G401.6 (cell line): ENCODE data around the gene DOCK2.
"Not testable (repeated sequence)": the region's sequence is repeated elsewhere in the genome, so short reads cannot be mapped to it uniquely, and the experiment has no call there.

Source experiments
- FAIRE-seq: peaks from 2 replicates; lab custom pipeline; 2012; peaks lifted over from hg19 to GRCh38; lab: Jason Lieb, UNC

Gene DOCK2

GRCh38 chr5:169756071-169756765, 119.1 kb downstream of the DOCK2 start:
- FAIRE-seq: no peak

- FAIRE-seq: no peak
Observed at GRCh38 chr5:169757016-169757415, 119.9 kb downstream of the DOCK2 start.

- no peak for FAIRE-seq
Observed at GRCh38 chr5:169758886-169759285, 121.8 kb downstream of the DOCK2 start.

- no peak for FAIRE-seq
Observed at GRCh38 chr5:169760229-169760628, 123.2 kb downstream of the DOCK2 start.

GRCh38 chr5:169762338-169763095, 125.4 kb downstream of the DOCK2 start:
- no peak for FAIRE-seq

- no peak for FAIRE-seq
Observed at GRCh38 chr5:169763376-169764017, 126.4 kb downstream of the DOCK2 start.

- no peak for FAIRE-seq
Observed at GRCh38 chr5:169764018-169764378, 126.9 kb downstream of the DOCK2 start.

- no peak for FAIRE-seq
Observed at GRCh38 chr5:169765176-169765996, 128.3 kb downstream of the DOCK2 start.

GRCh38 chr5:169766943-169767342, 129.9 kb downstream of the DOCK2 start:
- FAIRE-seq: not testable (repeated sequence)

GRCh38 chr5:169767938-169768337, 130.9 kb downstream of the DOCK2 start:
- FAIRE-seq: no peak

GRCh38 chr5:169768416-169768815, 131.3 kb downstream of the DOCK2 start:
- no peak for FAIRE-seq

GRCh38 chr5:169770109-169770508, 133.0 kb downstream of the DOCK2 start:
- no peak for FAIRE-seq

- FAIRE-seq: no peak
Observed at GRCh38 chr5:169772256-169772655, 135.2 kb downstream of the DOCK2 start.

- no peak for FAIRE-seq
Observed at GRCh38 chr5:169772688-169773087, 135.6 kb downstream of the DOCK2 start.

- no peak for FAIRE-seq
Observed at GRCh38 chr5:169777159-169777558, 140.1 kb downstream of the DOCK2 start.

- no peak for FAIRE-seq
Observed at GRCh38 chr5:169778622-169779596, 141.8 kb downstream of the DOCK2 start.

- no peak for FAIRE-seq
Observed at GRCh38 chr5:169781420-169782345, 144.6 kb downstream of the DOCK2 start.

GRCh38 chr5:169785771-169786618, 148.9 kb downstream of the DOCK2 start:
- no peak for FAIRE-seq

- FAIRE-seq: no peak
Observed at GRCh38 chr5:169788168-169788567, 151.1 kb downstream of the DOCK2 start.
